Right ventricle myocardium inferior (tissue), 1 donor: ENCODE data around the gene CRADD. TPM values are rescaled to one million over a fixed set of nuclear protein-coding genes. Genes with fewer than 3 reads are reported as not detected.
"Not testable (repeated sequence)": the region's sequence is repeated elsewhere in the genome, so short reads cannot be mapped to it uniquely, and the experiment has no call there.

Experiments
- ATAC-seq: fragments of 200-7000 bp; cut with Tn5 transposase; one replicate; pipeline ENCODE4 v1.9.1; 2020; ENCODE audit warnings: mild to moderate bottlenecking, moderate library complexity
- DNase-seq: peaks from one replicate; pipeline ENCODE4 v3.0.0; 2021; ENCODE audit errors: missing footprints
- intact Hi-C: fragments of 100-400 bp; cut with DNase I; formaldehyde crosslinking; loops from one replicate; pipeline ENCODE4 v1.11.0; 2022
- total RNA-seq: library from RNA; stranded (reverse); fragmentation: NEBNext Ultra II Directional; extraction: Animal tissue kit (Norgen Biotek cat#: 25700); gene quantifications from one replicate; pipeline ENCODE4 v1.2.1, GENCODE V29; 2021
- donor health status: DM: no; HTN: yes; CAD: no; lungs with severe emphysema.

CRADD gene
- total RNA-seq, 1 donor from 2014 or later: 40.3 TPM

- intact Hi-C loops: no loop called here
These were observed 183.6 kb downstream of the CRADD start for GRCh38 chr12:93860668-93861373.

GRCh38 chr12:93862424-93862823 lies 185.2 kb downstream of the CRADD start:
- intact Hi-C loops: no loop called here
- ATAC-seq (no peak), DNase-seq (no peak)

More at GRCh38 chr12:93860668-93861373, 183.6 kb downstream of the CRADD start:
- no peak for ATAC-seq
- no peak for DNase-seq

GRCh38 chr12:93865751-93866150 lies 188.6 kb downstream of the CRADD start:
- ATAC-seq: no peak
- no peak for DNase-seq
- intact Hi-C loops: no loop called here

- peak; percentile 85 for ATAC-seq
- DNase-seq: no peak
- intact Hi-C loops: no loop called here
These were observed 191.6 kb downstream of the CRADD start for GRCh38 chr12:93868771-93869170.

GRCh38 chr12:93870020-93870795 lies 193.0 kb downstream of the CRADD start:
- ATAC-seq (peak; percentile 56), DNase-seq (no peak)
- intact Hi-C loops: no loop called here

- ATAC-seq, DNase-seq, intact Hi-C loops: not testable (repeated sequence)
These were observed 194.4 kb downstream of the CRADD start for GRCh38 chr12:93871566-93871965.

GRCh38 chr12:93873561-93873960 lies 196.4 kb downstream of the CRADD start:
- DNase-seq (no peak), ATAC-seq (no peak)
- intact Hi-C loops: no loop called here

GRCh38 chr12:93875157-93875556 lies 198.0 kb downstream of the CRADD start:
- DNase-seq (no peak), ATAC-seq (no peak)
- intact Hi-C loops: no loop called here

GRCh38 chr12:93876360-93876759 lies 199.2 kb downstream of the CRADD start:
- ATAC-seq (no peak), DNase-seq (no peak)
- intact Hi-C loops: no loop called here

GRCh38 chr12:93877446-93877845 lies 200.3 kb downstream of the CRADD start:
- no peak for DNase-seq
- intact Hi-C loops: no loop called here
- no peak for ATAC-seq

- no peak for DNase-seq
- peak; percentile 23 for ATAC-seq
- intact Hi-C loops: no loop called here
These were observed 202.6 kb downstream of the CRADD start for GRCh38 chr12:93879476-93880421.

GRCh38 chr12:93880853-93881522 lies 203.8 kb downstream of the CRADD start:
- no peak for DNase-seq
- ATAC-seq: no peak
- intact Hi-C loops: no loop called here

- intact Hi-C loops: no loop called here
- ATAC-seq (no peak), DNase-seq (no peak)
These were observed 205.6 kb downstream of the CRADD start for GRCh38 chr12:93882763-93883162.

GRCh38 chr12:93883436-93884154 lies 206.4 kb downstream of the CRADD start:
- peak; percentile 20 for ATAC-seq
- no peak for DNase-seq
- intact Hi-C loops: no loop called here

GRCh38 chr12:93884794-93885460 lies 207.8 kb downstream of the CRADD start:
- intact Hi-C loops: no loop called here
- no peak for ATAC-seq
- DNase-seq: no peak

GRCh38 chr12:93885973-93886532 lies 208.9 kb downstream of the CRADD start:
- ATAC-seq, DNase-seq, intact Hi-C loops: not testable (repeated sequence)
